MG63 (cell line): ENCODE results near the gene MCUB. TPM values are rescaled to one million over a fixed set of nuclear protein-coding genes. Genes with fewer than 3 reads are reported as not detected.
"Not testable (repeated sequence)": the region's sequence is repeated elsewhere in the genome, so short reads cannot be mapped to it uniquely, and the experiment has no call there.

Source experiments
- DNase-seq: peaks from one replicate; pipeline ENCODE4 v3.0.0-alpha.2; 2020
- H3K27me3 ChIP-seq: fragments of 250-450 bp; sonication (Bioruptor Pico); 2 replicates; pipeline ENCODE4 v1.5.1; 2020; ENCODE audit warnings: mild to moderate bottlenecking, moderate library complexity
- H3K36me3 ChIP-seq: fragments of 250-450 bp; sonication (Bioruptor Pico); 2 replicates; pipeline ENCODE4 v1.5.1; 2020; ENCODE audit warnings: mild to moderate bottlenecking, moderate library complexity
- H3K4me3 ChIP-seq: fragments of 250-450 bp; sonication (Bioruptor Pico); 2 replicates; pipeline ENCODE4 v1.5.1; 2020; ENCODE audit warnings: mild to moderate bottlenecking, moderate library complexity
- H3K9me3 ChIP-seq: fragments of 250-450 bp; sonication (Bioruptor Pico); 2 replicates; pipeline ENCODE4 v1.5.1; 2020; ENCODE audit warnings: mild to moderate bottlenecking, moderate library complexity
- total RNA-seq: library from RNA; depleted of rRNA; stranded (reverse); fragments of >200 nt; shearing (Covaris generic); gene quantifications from 2 replicates; pipeline ENCODE4 v1.2.3, GENCODE V29; 2014; ENCODE audit warnings: low replicate concordance

MCUB gene
- total RNA-seq, 1 experiment from 2014 or later = 15.0 TPM

- DNase-seq = no peak
- Histone ChIP-seq H3K4me3 (no peak overlapping the region), H3K36me3 (no peaks in the 10 kb centered on the region), H3K27me3 (no peaks in the 10 kb centered on the region), H3K9me3 (no peaks in the 10 kb centered on the region)
Measured at GRCh38 chr4:109649872-109650271, 89.8 kb downstream of the MCUB start.

- no peak overlapping the region for H3K4me3 ChIP-seq
- no peaks in the 10 kb centered on the region for H3K27me3 ChIP-seq
- H3K36me3 ChIP-seq = no peaks in the 10 kb centered on the region
- no peak for DNase-seq
- no peaks in the 10 kb centered on the region for H3K9me3 ChIP-seq
Measured at GRCh38 chr4:109655396-109655795, 95.3 kb downstream of the MCUB start.

- Histone ChIP-seq H3K4me3 (no peak overlapping the region), H3K9me3 (no peaks in the 10 kb centered on the region), H3K36me3 (no peaks in the 10 kb centered on the region), H3K27me3 (no peaks in the 10 kb centered on the region)
- no peak for DNase-seq
Measured at GRCh38 chr4:109657854-109658418, 97.9 kb downstream of the MCUB start.

GRCh38 chr4:109658871-109659410 is 98.9 kb downstream of the MCUB start:
- H3K36me3 ChIP-seq = no peaks in the 10 kb centered on the region
- H3K4me3 ChIP-seq = no peak overlapping the region
- H3K9me3 ChIP-seq = no peaks in the 10 kb centered on the region
- H3K27me3 ChIP-seq = no peaks in the 10 kb centered on the region
- DNase-seq = no peak

- no peaks in the 10 kb centered on the region for H3K9me3 ChIP-seq
- no peak overlapping the region for H3K4me3 ChIP-seq
- no peaks in the 10 kb centered on the region for H3K27me3 ChIP-seq
- DNase-seq = no peak
- no peaks in the 10 kb centered on the region for H3K36me3 ChIP-seq
Measured at GRCh38 chr4:109662116-109662515, 102.1 kb downstream of the MCUB start.

- H3K36me3 ChIP-seq = no peaks in the 10 kb centered on the region
- H3K27me3 ChIP-seq = no peaks in the 10 kb centered on the region
- H3K4me3 ChIP-seq = no peak overlapping the region
- no peaks in the 10 kb centered on the region for H3K9me3 ChIP-seq
- DNase-seq = no peak
Measured at GRCh38 chr4:109662771-109663170, 102.7 kb downstream of the MCUB start.

- Histone ChIP-seq H3K4me3 (no peak overlapping the region), H3K27me3 (no peaks in the 10 kb centered on the region), H3K36me3 (no peaks in the 10 kb centered on the region), H3K9me3 (no peaks in the 10 kb centered on the region)
- no peak for DNase-seq
Measured at GRCh38 chr4:109665783-109666485, 105.9 kb downstream of the MCUB start.

- Histone ChIP-seq H3K27me3 (no peaks in the 10 kb centered on the region), H3K9me3 (no peaks in the 10 kb centered on the region), H3K4me3 (no peak overlapping the region), H3K36me3 (no peaks in the 10 kb centered on the region)
- DNase-seq = no peak
Measured at GRCh38 chr4:109671350-109671749, 111.3 kb downstream of the MCUB start.

GRCh38 chr4:109672169-109672930 is 112.3 kb downstream of the MCUB start:
- DNase-seq = no peak
- no peaks in the 10 kb centered on the region for H3K27me3 ChIP-seq
- no peaks in the 10 kb centered on the region for H3K9me3 ChIP-seq
- H3K4me3 ChIP-seq = no peak overlapping the region
- H3K36me3 ChIP-seq = no peaks in the 10 kb centered on the region

GRCh38 chr4:109673303-109673702 is 113.3 kb downstream of the MCUB start:
- Histone ChIP-seq H3K9me3 (no peaks in the 10 kb centered on the region), H3K27me3 (no peaks in the 10 kb centered on the region), H3K36me3 (no peaks in the 10 kb centered on the region), H3K4me3 (no peak overlapping the region)
- no peak for DNase-seq

- Histone ChIP-seq H3K9me3 (no peaks in the 10 kb centered on the region), H3K36me3 (no peaks in the 10 kb centered on the region), H3K4me3 (no peak overlapping the region), H3K27me3 (no peaks in the 10 kb centered on the region)
- DNase-seq = no peak
Measured at GRCh38 chr4:109675181-109675580, 115.1 kb downstream of the MCUB start.

GRCh38 chr4:109675843-109676242 is 115.8 kb downstream of the MCUB start:
- H3K4me3 ChIP-seq = no peak overlapping the region
- DNase-seq = no peak
- no peaks in the 10 kb centered on the region for H3K9me3 ChIP-seq
- H3K36me3 ChIP-seq = no peaks in the 10 kb centered on the region
- H3K27me3 ChIP-seq = no peaks in the 10 kb centered on the region

GRCh38 chr4:109676886-109677285 is 116.8 kb downstream of the MCUB start:
- no peaks in the 10 kb centered on the region for H3K27me3 ChIP-seq
- H3K4me3 ChIP-seq = no peak overlapping the region
- H3K36me3 ChIP-seq = no peaks in the 10 kb centered on the region
- no peak for DNase-seq
- H3K9me3 ChIP-seq = no peaks in the 10 kb centered on the region

GRCh38 chr4:109678472-109678871 is 118.4 kb downstream of the MCUB start:
- not testable (repeated sequence) for DNase-seq, H3K27me3 ChIP-seq, H3K36me3 ChIP-seq, H3K9me3 ChIP-seq, H3K4me3 ChIP-seq

- not testable (repeated sequence) for H3K4me3 ChIP-seq, DNase-seq, H3K9me3 ChIP-seq, H3K27me3 ChIP-seq, H3K36me3 ChIP-seq
Measured at GRCh38 chr4:109678925-109679324, 118.9 kb downstream of the MCUB start.

- Histone ChIP-seq H3K27me3 (no peaks in the 10 kb centered on the region), H3K9me3 (no peaks in the 10 kb centered on the region), H3K4me3 (no peak overlapping the region), H3K36me3 (no peaks in the 10 kb centered on the region)
- no peak for DNase-seq
Measured at GRCh38 chr4:109682875-109683274, 122.8 kb downstream of the MCUB start.

- no peak overlapping the region for H3K4me3 ChIP-seq
- H3K36me3 ChIP-seq = no peaks in the 10 kb centered on the region
- H3K9me3 ChIP-seq = no peaks in the 10 kb centered on the region
- no peak for DNase-seq
- H3K27me3 ChIP-seq = no peaks in the 10 kb centered on the region
Measured at GRCh38 chr4:109683621-109684253, 123.7 kb downstream of the MCUB start.
